IMR-90 (cell line): ENCODE results near the gene UNC13B. TPM values are rescaled to one million over a fixed set of nuclear protein-coding genes. Genes with fewer than 3 reads are reported as not detected.

Experiments
- ATAC-seq: fragments of 200-7000 bp; cut with Tn5 transposase; 2 replicates; pipeline ENCODE4 v1.9.1; 2020; ENCODE audit warnings: low read depth, mild to moderate bottlenecking, moderate library complexity
- BruUV-seq: library from RNA; stranded (reverse); fragments of 400-500 nt; replicated peaks from 2 replicates; lab custom pipeline; 2021; lab: Mats Ljungman, UMichigan
- CTCF ChIA-PET: fragments of 300-600 bp; formaldehyde crosslinking; extraction: SDS; loops from one replicate; lab custom pipeline; 2021; ENCODE audit warnings: antibody characterized with exemption; lab: Yijun Ruan, JAX
- POLR2A ChIA-PET: fragments of 300-600 bp; sonication (Branson Sonifier 250); formaldehyde crosslinking; loops from one replicate; lab custom pipeline; 2022; ENCODE audit warnings: antibody characterized with exemption; ENCODE audit not compliant: unreplicated experiment; lab: Charles Lee
- DNase-seq: peaks from one replicate; pipeline ENCODE4 v3.0.0; 2013
- H2AFZ ChIP-seq: replicated peaks from 2 replicates; pipeline ENCODE3; 2013; ENCODE audit warnings: low read length, mild to moderate bottlenecking; ENCODE audit not compliant: poor library complexity
- H2AK5ac ChIP-seq: 2 replicates; pipeline ENCODE4 v1.6.1; 2013; ENCODE audit warnings: low read depth, low read length, inconsistent platforms
- H2AK9ac ChIP-seq: replicated peaks from 2 replicates; pipeline ENCODE3; 2013; ENCODE audit warnings: mild to moderate bottlenecking, low read depth, low read length, moderate library complexity; ENCODE audit not compliant: poor library complexity
- H2BK120ac ChIP-seq: 2 replicates; pipeline ENCODE4 v1.6.1; 2013; ENCODE audit warnings: low read depth, low read length, inconsistent platforms
- H2BK15ac ChIP-seq: 3 replicates; pipeline ENCODE4 v1.6.1; 2013; ENCODE audit warnings: low read depth, low read length, inconsistent platforms
- H2BK20ac ChIP-seq: 2 replicates; pipeline ENCODE4 v1.6.1; 2013; ENCODE audit warnings: low read depth, mild to moderate bottlenecking, inconsistent platforms, low read length, moderate library complexity
- H2BK5ac ChIP-seq: 2 replicates; pipeline ENCODE4 v1.6.1; 2013; ENCODE audit warnings: mild to moderate bottlenecking, low read depth, low read length, inconsistent platforms; ENCODE audit not compliant: poor library complexity, severe bottlenecking
- H3K14ac ChIP-seq: replicated peaks from 2 replicates; pipeline ENCODE4 v1.6.1; 2013; ENCODE audit warnings: low read depth, low read length, inconsistent platforms
- H3K18ac ChIP-seq: 2 replicates; pipeline ENCODE4 v1.6.1; 2013; ENCODE audit warnings: low read depth, low read length, control low read depth
- H3K23ac ChIP-seq: 2 replicates; pipeline ENCODE4 v1.6.1; 2013; ENCODE audit warnings: low read depth, low read length, inconsistent platforms
- H3K27ac ChIP-seq: 2 replicates; pipeline ENCODE4 v1.5.1; 2013; ENCODE audit warnings: mild to moderate bottlenecking, control low read depth, low read length; ENCODE audit not compliant: insufficient read depth
- H3K27me3 ChIP-seq: 2 replicates; pipeline ENCODE4 v1.6.1; 2013; ENCODE audit warnings: low read length; ENCODE audit not compliant: control insufficient read depth, insufficient read depth
- H3K36me3 ChIP-seq: 2 replicates; pipeline ENCODE4 v1.6.1; 2013; ENCODE audit warnings: low read length, mixed read lengths; ENCODE audit not compliant: control insufficient read depth, insufficient read depth
- H3K4ac ChIP-seq: 2 replicates; pipeline ENCODE4 v1.6.1; 2013; ENCODE audit warnings: low read depth, low read length, inconsistent platforms
- H3K4me1 ChIP-seq: 2 replicates; pipeline ENCODE4 v1.6.1; 2013; ENCODE audit warnings: low read length, mixed read lengths; ENCODE audit not compliant: control insufficient read depth, insufficient read depth
- H3K4me2 ChIP-seq: 2 replicates; pipeline ENCODE4 v1.6.1; 2013; ENCODE audit warnings: low read depth, mild to moderate bottlenecking, control low read depth, low read length, moderate library complexity
- H3K4me3 ChIP-seq: 2 replicates; pipeline ENCODE4 v1.5.1; 2013; ENCODE audit warnings: low read depth, mild to moderate bottlenecking, control low read depth, low read length, moderate library complexity; ENCODE audit not compliant: insufficient read depth
- H3K56ac ChIP-seq: 2 replicates; pipeline ENCODE4 v1.6.1; 2013; ENCODE audit warnings: low read length, inconsistent platforms; ENCODE audit not compliant: insufficient read depth; ENCODE audit errors: extremely low read depth
- H3K79me1 ChIP-seq, 2 experiments: 2 replicates each; pipeline ENCODE4 v1.6.1; 2013; ENCODE audit warnings: low read length in 2 of 2, inconsistent platforms in 1 of 2, low read depth in 1 of 2
- H3K9ac ChIP-seq: 2 replicates; pipeline ENCODE4 v1.6.1; 2013; ENCODE audit warnings: low read depth, low read length, control low read depth
- H3K9me1 ChIP-seq: 2 replicates; pipeline ENCODE4 v1.6.1; 2013; ENCODE audit warnings: low read length, inconsistent platforms; ENCODE audit not compliant: insufficient read depth
- H3K9me3 ChIP-seq: 2 replicates; pipeline ENCODE4 v1.6.1; 2013; ENCODE audit warnings: low read length; ENCODE audit not compliant: control insufficient read depth, insufficient read depth
- H4K20me1 ChIP-seq: 2 replicates; pipeline ENCODE4 v1.6.1; 2013; ENCODE audit warnings: low read length, inconsistent platforms; ENCODE audit not compliant: insufficient read depth
- H4K5ac ChIP-seq: 2 replicates; pipeline ENCODE4 v1.6.1; 2013; ENCODE audit warnings: mild to moderate bottlenecking, low read depth, low read length, control low read depth
- H4K8ac ChIP-seq, 2 experiments: 2 replicates each; pipeline ENCODE4 v1.6.1; 2013; ENCODE audit warnings: low read depth in 2 of 2, low read length in 2 of 2, control low read depth in 1 of 2, inconsistent platforms in 1 of 2
- H4K91ac ChIP-seq: 2 replicates; pipeline ENCODE4 v1.6.1; 2013; ENCODE audit warnings: low read depth, low read length, inconsistent platforms; ENCODE audit not compliant: insufficient read depth
- BHLHE40 ChIP-seq: fragments of 150-350 bp; IDR thresholded peaks from 2 replicates; pipeline ENCODE4 v1.6.1; 2016; ENCODE audit warnings: mild to moderate bottlenecking, low read depth, low read length
- CEBPB ChIP-seq: IDR thresholded peaks from 2 replicates; pipeline ENCODE4 v1.6.1; 2012; ENCODE audit warnings: low read depth, low read length, improper control_type of control experiment
- CHD1 ChIP-seq: IDR thresholded peaks from 2 replicates; pipeline ENCODE4 v1.6.1; 2012; ENCODE audit warnings: low read depth, low read length, improper control_type of control experiment
- MAFK ChIP-seq: IDR thresholded peaks from 2 replicates; pipeline ENCODE4 v1.6.1; 2012; ENCODE audit warnings: low read depth, low read length, improper control_type of control experiment
- MAZ ChIP-seq: IDR thresholded peaks from 2 replicates; pipeline ENCODE4 v1.6.1; 2012; ENCODE audit warnings: low read depth, mild to moderate bottlenecking, low read length, improper control_type of control experiment, moderate library complexity, borderline replicate concordance
- MXI1 ChIP-seq: IDR thresholded peaks from 2 replicates; pipeline ENCODE4 v1.6.1; 2012; ENCODE audit warnings: low read depth, mild to moderate bottlenecking, low read length, moderate library complexity, borderline replicate concordance
- NFE2L2 ChIP-seq: fragments of 150-350 bp; IDR thresholded peaks from 2 replicates; pipeline ENCODE4 v1.6.1; 2016; ENCODE audit warnings: low read depth, mild to moderate bottlenecking, low read length
- POLR2A ChIP-seq: IDR thresholded peaks from 2 replicates; pipeline ENCODE4 v1.6.1; 2012; ENCODE audit warnings: mild to moderate bottlenecking, low read depth, low read length
- SMC3 ChIP-seq: fragments of 150-350 bp; IDR thresholded peaks from 2 replicates; pipeline ENCODE4 v1.6.1; 2016; ENCODE audit warnings: low read depth, mild to moderate bottlenecking, antibody characterized with exemption, low read length, moderate library complexity
- WGBS, 2 experiments: methylation state at CpG; one replicate each; pipeline versions ENCODE4 v1.1.5 to v1.1.7; 2013; ENCODE audit warnings: missing lambda C conversion rate in 2 of 2; ENCODE audit not compliant: insufficient read length in 1 of 2; ENCODE audit errors: extremely low coverage in 2 of 2; 5-methylcytosine and 5-hydroxymethylcytosine counted together
- dilution Hi-C: fragments of 300-500 bp; cut with HindIII; formaldehyde crosslinking; loops from one replicate; pipeline ENCODE4 v1.14.3; 2018; ENCODE audit warnings: low sequenced_read_pairs; ENCODE audit not compliant: unreplicated experiment
- in situ Hi-C: fragments of 300-500 bp; cut with MboI; formaldehyde crosslinking; loops from 3 replicates; pipeline ENCODE4 v1.14.3; 2019; ENCODE audit warnings: low sequenced_read_pairs, inconsistent platforms, mixed read lengths
- intact Hi-C: fragments of 100-400 bp; cut with micrococcal nuclease; formaldehyde crosslinking; loops from 2 replicates; pipeline ENCODE4 v1.10.0; 2022
- polyA plus RNA-seq, 3 experiments: library from polyadenylated mRNA; depleted of rRNA; stranded (reverse); fragments of >200 nt; gene quantifications; 2 replicates each; pipeline ENCODE4 v1.2.3, GENCODE V29; 2012; ENCODE audit warnings: low replicate concordance in 1 of 3
- total RNA-seq: library from RNA; depleted of rRNA; stranded (reverse); fragments of >200 nt; gene quantifications from 2 replicates; pipeline ENCODE4 v1.2.3, GENCODE V29; 2012
- TF ChIP-seq, protein P1 (sequence below): fragments of 150-350 bp; IDR thresholded peaks from 2 replicates; pipeline ENCODE4 v1.6.1; 2016; ENCODE audit warnings: low read depth, mild to moderate bottlenecking, low read length, moderate library complexity, borderline replicate concordance
- TF ChIP-seq, protein P2 (sequence below): conservative IDR thresholded peaks from 2 replicates; pipeline ENCODE4 v1.5.1; 2012; ENCODE audit warnings: mild to moderate bottlenecking, low read depth, low read length, improper control_type of control experiment

The UNC13B gene
- total and polyA plus RNA-seq, 2 of the 4 experiments (the other 2 are of a cell fraction) = 7.5 to 14.3 TPM

DNA sequence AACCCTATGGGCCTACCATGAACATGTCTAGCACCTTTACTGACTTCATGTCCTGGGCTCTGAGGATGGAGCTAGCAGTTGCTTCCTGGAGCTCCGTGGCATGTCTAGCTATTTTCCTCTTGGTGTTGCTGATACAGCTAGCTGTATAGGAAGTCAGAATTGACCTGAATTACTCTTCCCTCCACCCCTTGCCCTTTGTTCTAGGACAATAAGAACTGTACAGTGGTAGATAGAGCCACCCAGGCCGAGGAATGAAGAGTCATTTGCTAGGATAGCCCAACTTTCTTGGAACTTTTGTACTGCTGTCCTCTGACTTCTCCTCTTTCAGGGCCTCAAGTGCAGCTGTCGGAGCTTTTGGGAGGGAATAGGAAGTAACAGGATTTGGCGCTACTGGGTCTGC is 218.2 kb downstream of the UNC13B start:
- Histone ChIP-seq H2AK5ac (no peak overlapping the region), H3K9me1 (0 out of 2 replicates have a peak, but pooled peaks cover 4% of the 10 kb centered on the region), H4K8ac (no peak overlapping the region), H3K9ac (no peak overlapping the region), H4K5ac (no peak overlapping the region), H3K4me2 (no peak overlapping the region), H3K18ac (no peak overlapping the region), H3K56ac (no peak overlapping the region), H3K14ac (no peak overlapping the region), H4K20me1 (no peaks in the 10 kb centered on the region), H3K27ac (no peak overlapping the region), H3K36me3 (peaks cover 6% of the 10 kb centered on the region), H3K4me3 (no peak overlapping the region), H3K4ac (no peak overlapping the region), H2BK120ac (no peak overlapping the region), H2AK9ac (no peak overlapping the region), H3K4me1 (no peaks in the 10 kb centered on the region), H2AFZ (no peak overlapping the region), H3K23ac (no peak overlapping the region), H4K91ac (no peak overlapping the region), H2BK5ac (no peak overlapping the region), H2BK20ac (no peak overlapping the region), H2BK15ac (no peak overlapping the region), H3K9me3 (no peaks in the 10 kb centered on the region), H3K79me1 (no peaks in the 10 kb centered on the region), H3K27me3 (no peaks in the 10 kb centered on the region)
- DNase-seq = no peak
- TF ChIP-seq CHD1 (no peak), MXI1 (no peak), MAZ (no peak), NFE2L2 (no peak), POLR2A (no peak), CEBPB (no peak), MAFK (no peak), SMC3 (no peak), BHLHE40 (no peak)
- TF ChIP-seq, protein P1, sequence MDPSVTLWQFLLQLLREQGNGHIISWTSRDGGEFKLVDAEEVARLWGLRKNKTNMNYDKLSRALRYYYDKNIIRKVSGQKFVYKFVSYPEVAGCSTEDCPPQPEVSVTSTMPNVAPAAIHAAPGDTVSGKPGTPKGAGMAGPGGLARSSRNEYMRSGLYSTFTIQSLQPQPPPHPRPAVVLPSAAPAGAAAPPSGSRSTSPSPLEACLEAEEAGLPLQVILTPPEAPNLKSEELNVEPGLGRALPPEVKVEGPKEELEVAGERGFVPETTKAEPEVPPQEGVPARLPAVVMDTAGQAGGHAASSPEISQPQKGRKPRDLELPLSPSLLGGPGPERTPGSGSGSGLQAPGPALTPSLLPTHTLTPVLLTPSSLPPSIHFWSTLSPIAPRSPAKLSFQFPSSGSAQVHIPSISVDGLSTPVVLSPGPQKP = no peak
- TF ChIP-seq, protein P2, sequence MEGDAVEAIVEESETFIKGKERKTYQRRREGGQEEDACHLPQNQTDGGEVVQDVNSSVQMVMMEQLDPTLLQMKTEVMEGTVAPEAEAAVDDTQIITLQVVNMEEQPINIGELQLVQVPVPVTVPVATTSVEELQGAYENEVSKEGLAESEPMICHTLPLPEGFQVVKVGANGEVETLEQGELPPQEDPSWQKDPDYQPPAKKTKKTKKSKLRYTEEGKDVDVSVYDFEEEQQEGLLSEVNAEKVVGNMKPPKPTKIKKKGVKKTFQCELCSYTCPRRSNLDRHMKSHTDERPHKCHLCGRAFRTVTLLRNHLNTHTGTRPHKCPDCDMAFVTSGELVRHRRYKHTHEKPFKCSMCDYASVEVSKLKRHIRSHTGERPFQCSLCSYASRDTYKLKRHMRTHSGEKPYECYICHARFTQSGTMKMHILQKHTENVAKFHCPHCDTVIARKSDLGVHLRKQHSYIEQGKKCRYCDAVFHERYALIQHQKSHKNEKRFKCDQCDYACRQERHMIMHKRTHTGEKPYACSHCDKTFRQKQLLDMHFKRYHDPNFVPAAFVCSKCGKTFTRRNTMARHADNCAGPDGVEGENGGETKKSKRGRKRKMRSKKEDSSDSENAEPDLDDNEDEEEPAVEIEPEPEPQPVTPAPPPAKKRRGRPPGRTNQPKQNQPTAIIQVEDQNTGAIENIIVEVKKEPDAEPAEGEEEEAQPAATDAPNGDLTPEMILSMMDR = no peak
- CTCF ChIA-PET = interaction anchor here (1.4 kb wide), 1 partner anchor 9 kb away, joined by 4 read pairs; no protein-coding TSS in a partner anchor
- POLR2A ChIA-PET = no interaction called here
- dilution Hi-C loops = no loop called here
- BruUV-seq = no TSS peak
- in situ Hi-C loops = no loop called here
- no peak for ATAC-seq
- WGBS, 2 experiments = no CpG with 5 or more reads among the region's 4 CpGs
- intact Hi-C loops = no loop called here
